Lower leg skin (tissue), 4 donors: ENCODE measurements around the gene RNF6. TPM values are rescaled to one million over a fixed set of nuclear protein-coding genes. Genes with fewer than 3 reads are reported as not detected.

ENCODE experiments used
- DNase-seq, 2 donors: peaks; one replicate each; pipeline ENCODE4 v3.0.0-alpha.2; 2019; ENCODE audit warnings: low spot score in 2 of 2
- H3K4me3 ChIP-seq: fragments of 200-600 bp; sonication (generic); 2 replicates; pipeline ENCODE4 v1.5.1; 2017; ENCODE audit warnings: mild to moderate bottlenecking, low read depth; ENCODE audit not compliant: poor library complexity, severe bottlenecking
- POLR2A ChIP-seq, 2 donors: fragments of 450-650 bp; IDR thresholded peaks; one replicate each; pipeline ENCODE4 v1.6.1; 2016 to 2017; ENCODE audit warnings: antibody characterized with exemption in 2 of 2, mild to moderate bottlenecking in 1 of 2, moderate library complexity in 1 of 2
- WGBS, 2 donors: methylation state at CpG; one replicate each; pipeline ENCODE4 v1.1.5; 2018; 5-methylcytosine and 5-hydroxymethylcytosine counted together
- intact Hi-C: fragments of 100-400 bp; cut with DNase I; formaldehyde crosslinking; loops from one replicate; pipeline ENCODE4 v1.15.0; 2023; ENCODE audit warnings: low total_unique reads
- total RNA-seq, 4 donors: library from RNA; depleted of rRNA; stranded (reverse); fragments of >200 nt; gene quantifications; one replicate each; pipeline ENCODE4 v1.1.0, GENCODE V29; 2016
- TF ChIP-seq, protein P1 (sequence below), 3 donors: fragments of 450-650 bp; IDR thresholded peaks; one replicate each; pipeline ENCODE4 v1.5.1; 2016; ENCODE audit warnings: antibody characterized with exemption in 3 of 3, mild to moderate bottlenecking in 3 of 3, moderate library complexity in 2 of 3

RNF6 gene
- total RNA-seq, 4 donors from 2014 or later = 24.3 to 30.3 (median 26.1) TPM

- 8 to 20% methylated on average over 1 of the region's 1 CpG for WGBS, 2 donors
- H3K4me3 ChIP-seq = no peak overlapping the region
- intact Hi-C loops = no loop called here
- TF ChIP-seq, protein P1, sequence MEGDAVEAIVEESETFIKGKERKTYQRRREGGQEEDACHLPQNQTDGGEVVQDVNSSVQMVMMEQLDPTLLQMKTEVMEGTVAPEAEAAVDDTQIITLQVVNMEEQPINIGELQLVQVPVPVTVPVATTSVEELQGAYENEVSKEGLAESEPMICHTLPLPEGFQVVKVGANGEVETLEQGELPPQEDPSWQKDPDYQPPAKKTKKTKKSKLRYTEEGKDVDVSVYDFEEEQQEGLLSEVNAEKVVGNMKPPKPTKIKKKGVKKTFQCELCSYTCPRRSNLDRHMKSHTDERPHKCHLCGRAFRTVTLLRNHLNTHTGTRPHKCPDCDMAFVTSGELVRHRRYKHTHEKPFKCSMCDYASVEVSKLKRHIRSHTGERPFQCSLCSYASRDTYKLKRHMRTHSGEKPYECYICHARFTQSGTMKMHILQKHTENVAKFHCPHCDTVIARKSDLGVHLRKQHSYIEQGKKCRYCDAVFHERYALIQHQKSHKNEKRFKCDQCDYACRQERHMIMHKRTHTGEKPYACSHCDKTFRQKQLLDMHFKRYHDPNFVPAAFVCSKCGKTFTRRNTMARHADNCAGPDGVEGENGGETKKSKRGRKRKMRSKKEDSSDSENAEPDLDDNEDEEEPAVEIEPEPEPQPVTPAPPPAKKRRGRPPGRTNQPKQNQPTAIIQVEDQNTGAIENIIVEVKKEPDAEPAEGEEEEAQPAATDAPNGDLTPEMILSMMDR (IDR thresholded peaks at IDR 0.05) = no peak
- DNase-seq = no peak
Measured at GRCh38 chr13:26236296-26236695, 14.2 kb upstream of the RNF6 start.

DNA sequence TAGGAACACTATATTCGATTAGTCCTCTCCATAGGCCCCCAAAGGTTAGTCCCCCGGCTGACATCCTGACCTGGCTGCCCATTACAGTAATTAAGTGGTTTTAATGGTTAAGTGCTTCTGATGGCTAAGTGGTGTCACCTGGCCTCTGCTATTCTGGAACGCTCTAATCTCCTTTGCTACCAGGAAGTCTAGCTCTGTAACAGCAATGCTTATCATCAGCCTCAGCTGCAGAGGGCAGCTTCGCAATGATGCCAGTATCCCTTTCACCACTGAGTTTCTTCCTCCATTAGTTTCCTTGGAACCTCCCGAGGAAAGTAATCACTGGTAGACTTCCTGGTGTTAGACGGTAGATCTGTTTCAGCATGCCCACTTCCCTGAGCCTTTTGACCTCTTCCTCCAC is 8.6 kb upstream of the RNF6 start:
- 70 to 73% methylated on average over 6 of the region's 6 CpGs for WGBS, 2 donors
- no peak for TF ChIP-seq POLR2A (IDR thresholded peaks at IDR 0.05)
- TF ChIP-seq, protein P1 (IDR thresholded peaks at IDR 0.05) = no peak
- no peak overlapping the region for H3K4me3 ChIP-seq
- intact Hi-C loops = no loop called here
- DNase-seq = no peak

DNA sequence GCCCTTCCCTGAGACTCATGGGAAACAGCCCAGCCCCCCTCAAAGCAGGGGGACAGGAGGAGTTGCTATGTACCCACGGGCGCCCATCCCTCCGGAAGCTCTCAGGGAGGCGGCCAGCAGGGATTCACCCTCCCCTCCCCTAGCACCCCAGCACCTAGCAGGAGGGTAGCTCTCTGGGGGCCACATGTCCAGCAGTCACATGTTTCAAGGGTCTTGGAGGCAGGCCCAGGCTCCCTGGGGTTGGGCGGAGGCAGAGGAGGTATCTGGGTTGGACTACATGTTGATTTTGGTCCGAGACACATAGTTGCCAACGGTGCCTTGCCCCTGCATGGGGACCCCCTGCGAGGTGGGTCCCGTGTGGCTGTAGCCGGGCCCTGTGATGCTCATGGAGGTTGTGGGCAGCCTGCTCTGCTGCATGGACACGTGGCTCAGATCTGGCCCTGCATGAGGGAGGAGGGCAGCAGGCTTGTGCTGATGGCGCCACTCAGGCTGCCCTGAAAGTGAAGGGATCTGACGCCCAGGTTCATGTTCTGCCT is 7.0 kb upstream of the RNF6 start:
- DNase-seq = no peak
- intact Hi-C loops = no loop called here
- WGBS, 2 donors = 85 to 88% methylated on average over 10 to 13 of the region's 13 CpGs
- no peak overlapping the region for H3K4me3 ChIP-seq
- TF ChIP-seq POLR2A (IDR thresholded peaks at IDR 0.05) = no peak
- TF ChIP-seq, protein P1 (IDR thresholded peaks at IDR 0.05) = no peak

DNA sequence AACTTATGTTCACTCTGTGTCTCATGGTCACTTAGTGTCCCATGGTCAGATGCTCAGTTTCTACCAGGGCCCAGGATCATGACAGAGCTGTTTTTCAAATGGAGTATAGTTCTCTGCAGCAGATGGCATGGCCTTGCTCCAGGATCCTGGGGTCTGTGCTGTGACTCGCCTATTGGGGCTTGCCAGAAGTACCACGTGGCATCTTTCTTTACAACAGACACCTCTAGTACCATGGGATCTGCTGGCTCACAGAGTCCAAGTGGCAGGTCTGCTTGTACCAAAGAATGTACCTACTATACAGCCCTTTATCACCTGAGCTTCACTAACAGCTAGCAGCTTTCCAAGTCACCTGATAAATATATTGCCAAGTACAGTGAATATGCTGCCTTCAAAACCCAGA is 6.0 kb upstream of the RNF6 start:
- TF ChIP-seq, protein P1 (IDR thresholded peaks at IDR 0.05) = no peak
- no peak for TF ChIP-seq POLR2A (IDR thresholded peaks at IDR 0.05)
- 41 to 48% methylated on average over 2 of the region's 2 CpGs for whole genome bisulfite sequencing, 2 donors
- H3K4me3 ChIP-seq = no peak overlapping the region
- intact Hi-C loops = no loop called here
- no peak for DNase-seq

DNA sequence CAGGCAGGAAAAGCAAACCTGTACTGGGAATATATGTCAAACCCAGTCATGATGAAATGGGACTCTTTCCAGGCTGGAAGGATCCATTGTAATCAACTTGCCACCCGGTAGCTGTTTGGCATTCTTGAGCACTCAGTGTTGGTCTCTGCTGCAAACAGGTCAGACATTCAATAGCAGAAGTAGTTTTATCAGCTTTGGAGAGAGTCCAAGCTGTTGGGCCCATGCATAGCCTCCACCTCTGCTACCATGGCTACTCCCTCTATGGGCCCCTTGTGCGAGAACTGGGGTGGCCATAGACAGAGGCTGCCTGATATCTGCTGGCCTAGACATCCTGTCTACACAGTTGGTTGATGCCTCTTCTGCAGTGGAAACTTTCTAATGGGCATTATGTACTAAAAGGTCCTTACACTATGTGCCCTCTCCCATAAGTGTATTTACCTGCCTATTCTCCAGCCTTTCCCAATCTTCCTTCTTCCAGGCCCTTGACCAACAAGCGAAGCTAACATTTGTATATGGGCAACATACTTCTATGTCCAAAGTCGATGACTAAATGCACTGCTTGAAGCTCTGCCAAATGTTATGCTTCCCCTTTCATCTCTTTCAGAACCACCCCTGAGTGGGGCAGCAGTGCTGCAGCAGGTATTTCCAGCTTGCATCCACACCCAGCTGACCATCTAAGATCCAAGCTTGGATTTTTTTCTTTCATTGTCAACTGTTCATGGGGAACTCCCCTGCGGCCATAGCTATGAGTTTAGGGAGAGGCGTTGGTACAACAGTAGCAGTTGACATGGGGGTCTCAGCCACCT is 5.3 kb upstream of the RNF6 start:
- no peak for DNase-seq
- H3K4me3 ChIP-seq = no peak overlapping the region
- intact Hi-C loops = no loop called here
- TF ChIP-seq POLR2A (IDR thresholded peaks at IDR 0.05) = no peak
- TF ChIP-seq, protein P1 (IDR thresholded peaks at IDR 0.05) = no peak
- 85 to 86% methylated on average over 6 of the region's 6 CpGs for WGBS, 2 donors
